ENCODE data around the gene MECP2.
A peak's percentile ranks its signal among the peaks of the same experiment; 100 is the strongest.

The MECP2 gene

GRCh38 chrX:154058214-154058997 is 39.1 kb downstream of the MECP2 start:
- DNase-seq (ENCODE audit: low read depth), result no peak
- TF ChIP-seq CTCF (conservative IDR thresholded peaks at IDR 0.05; ENCODE audit: low read depth, low read length), result no peak
- no peak overlapping the region for H3K4me3 ChIP-seq (ENCODE audit: low read depth, low read length)

- TF ChIP-seq CTCF (conservative IDR thresholded peaks at IDR 0.05; ENCODE audit: low read depth, low read length), result no peak
- no peak for DNase-seq (ENCODE audit: low read depth)
These were observed 39.7 kb downstream of the MECP2 start for GRCh38 chrX:154057791-154058190.

GRCh38 chrX:154056770-154057241 is 40.7 kb downstream of the MECP2 start:
- peak; percentile 38 for DNase-seq (ENCODE audit: low read depth)
- no peak overlapping the region for H3K4me3 ChIP-seq (ENCODE audit: low read depth, low read length)
- TF ChIP-seq CTCF (conservative IDR thresholded peaks at IDR 0.05; ENCODE audit: low read depth, low read length), result no peak

More at GRCh38 chrX:154057791-154058190, 39.7 kb downstream of the MECP2 start:
- H3K4me3 ChIP-seq (ENCODE audit: low read depth, low read length), result no peak overlapping the region

GRCh38 chrX:154051201-154051810 is 46.2 kb downstream of the MECP2 start:
- peak; percentile 75 for DNase-seq (ENCODE audit: low read depth)
- no peak overlapping the region for H3K4me3 ChIP-seq (ENCODE audit: low read depth, low read length)
- TF ChIP-seq CTCF (conservative IDR thresholded peaks at IDR 0.05; ENCODE audit: low read depth, low read length), result peak; percentile 72

GRCh38 chrX:154050113-154050495 is 47.4 kb downstream of the MECP2 start:
- no peak for TF ChIP-seq CTCF (conservative IDR thresholded peaks at IDR 0.05; ENCODE audit: low read depth, low read length)
- H3K4me3 ChIP-seq (ENCODE audit: low read depth, low read length), result no peak overlapping the region
- no peak for DNase-seq (ENCODE audit: low read depth)

- no peak for DNase-seq (ENCODE audit: low read depth)
- TF ChIP-seq CTCF (conservative IDR thresholded peaks at IDR 0.05; ENCODE audit: low read depth, low read length), result no peak
- H3K4me3 ChIP-seq (ENCODE audit: low read depth, low read length), result no peak overlapping the region
These were observed 48.1 kb downstream of the MECP2 start for GRCh38 chrX:154049209-154050112.

Data from choroid plexus epithelial cell (primary cell).